HepG2 (cell line): Measurements from ENCODE around the gene C2orf80. TPM values are rescaled to one million over a fixed set of nuclear protein-coding genes. Genes with fewer than 3 reads are reported as not detected.

Experiments used
- CHD2 ChIP-seq: IDR thresholded peaks from 2 replicates; pipeline ENCODE4 v1.6.1; 2011; ENCODE audit warnings: low read depth, low read length, improper control_type of control experiment
- DRAP1 ChIP-seq: IDR thresholded peaks from 2 replicates; pipeline ENCODE4 v1.6.1; 2016; ENCODE audit warnings: missing genetic modification reagents, missing compliant biosample characterization
- HNRNPH1 ChIP-seq: fragments of 200-400 bp; formaldehyde crosslinking; optimal IDR thresholded peaks from 2 replicates; pipeline ENCODE3; 2017; ENCODE audit warnings: mild to moderate bottlenecking, low read depth, low read length
- MEF2D ChIP-seq: sonication (generic); formaldehyde crosslinking; IDR thresholded peaks from 2 replicates; pipeline ENCODE4 v1.5.1; 2020; ENCODE audit warnings: mild to moderate bottlenecking, missing genetic modification reagents
- NBN ChIP-seq: fragments of 450-650 bp; conservative IDR thresholded peaks from 2 replicates; pipeline ENCODE4 v1.6.1; 2017
- NFAT5 ChIP-seq: sonication (generic); formaldehyde crosslinking; IDR thresholded peaks from 2 replicates; pipeline ENCODE4 v1.4.0; 2020; ENCODE audit warnings: missing genetic modification reagents
- POGK ChIP-seq: sonication (generic); formaldehyde crosslinking; conservative IDR thresholded peaks from 2 replicates; pipeline ENCODE4 v1.8.0; 2022; ENCODE audit warnings: mild to moderate bottlenecking, moderate library complexity, missing genetic modification reagents
- SNRNP70 ChIP-seq: fragments of 200-400 bp; formaldehyde crosslinking; IDR thresholded peaks from 2 replicates; pipeline ENCODE4 v1.6.1; 2017; ENCODE audit warnings: mild to moderate bottlenecking, low read depth, low read length, moderate library complexity
- TBP ChIP-seq: sonication (generic); formaldehyde crosslinking; IDR thresholded peaks from 2 replicates; pipeline ENCODE4 v1.5.0; 2020; ENCODE audit warnings: missing genetic modification reagents
- TOPORS ChIP-seq: sonication (generic); formaldehyde crosslinking; IDR thresholded peaks from 2 replicates; pipeline ENCODE4 v1.8.0; 2023; ENCODE audit warnings: mild to moderate bottlenecking, missing genetic modification reagents
- U2AF2 ChIP-seq: fragments of 200-400 bp; formaldehyde crosslinking; IDR thresholded peaks from 2 replicates; pipeline ENCODE4 v1.6.1; 2017; ENCODE audit warnings: low read depth, mild to moderate bottlenecking, low read length
- ZBED4 ChIP-seq: sonication (generic); formaldehyde crosslinking; IDR thresholded peaks from 2 replicates; pipeline ENCODE4 v1.4.0; 2020; ENCODE audit warnings: missing genetic modification reagents, borderline replicate concordance
- ZFP62 ChIP-seq: sonication (generic); formaldehyde crosslinking; IDR thresholded peaks from 2 replicates; pipeline ENCODE4 v1.4.0; 2020; ENCODE audit warnings: missing genetic modification reagents
- polyA plus RNA-seq, 8 experiments: library from polyadenylated mRNA; depleted of rRNA in 3 of 8; stranded (reverse) in 7 of 8; unstranded in 1 of 8; fragments of >200 nt; fragmentation: Illumina TruSeq in 4 of 8; extraction: Trizol in 4 of 8; gene quantifications; 2 replicates each; pipeline versions ENCODE4 v1.2.1 to v1.2.3, GENCODE V29; 2011 to 2016; ENCODE audit warnings: low read depth in 4 of 8, missing spikeins in 1 of 8, mixed read lengths in 1 of 8; ENCODE audit not compliant: insufficient read depth in 1 of 8
- total RNA-seq, 5 experiments: library from RNA; depleted of rRNA; stranded (reverse); fragments of >200 nt; fragmentation: Illumina TruSeq; extraction: Trizol; gene quantifications; 2 replicates each; pipeline ENCODE4 v1.2.3, GENCODE V29; 2016; ENCODE audit warnings: low read depth in 1 of 5
- TF ChIP-seq, protein P1 (sequence below): IDR thresholded peaks from 2 replicates; pipeline ENCODE4 v1.6.1; 2016; ENCODE audit warnings: low read depth, borderline replicate concordance
- TF ChIP-seq, protein P2 (sequence below): sonication (generic); formaldehyde crosslinking; IDR thresholded peaks from 2 replicates; pipeline ENCODE4 v1.5.0; 2020; ENCODE audit warnings: missing genetic modification reagents, mild to moderate bottlenecking, borderline replicate concordance

C2orf80 gene
- total and polyA plus RNA-seq, 2 of the 13 experiments (the other 11 are each of a cell fraction or from before 2014, with no cell fraction given), result not detected

GRCh38 chr2:208135794-208136715 lies 53.8 kb downstream of the C2orf80 start (continued):
- no peak for TF ChIP-seq TOPORS (CRISPR knock-in tag)
- no peak for TF ChIP-seq SNRNP70
- TF ChIP-seq, protein P1, sequence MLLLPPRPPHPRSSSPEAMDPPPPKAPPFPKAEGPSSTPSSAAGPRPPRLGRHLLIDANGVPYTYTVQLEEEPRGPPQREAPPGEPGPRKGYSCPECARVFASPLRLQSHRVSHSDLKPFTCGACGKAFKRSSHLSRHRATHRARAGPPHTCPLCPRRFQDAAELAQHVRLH, result no peak; the same call in 1 of the 2 replicates
- TF ChIP-seq, protein P2, sequence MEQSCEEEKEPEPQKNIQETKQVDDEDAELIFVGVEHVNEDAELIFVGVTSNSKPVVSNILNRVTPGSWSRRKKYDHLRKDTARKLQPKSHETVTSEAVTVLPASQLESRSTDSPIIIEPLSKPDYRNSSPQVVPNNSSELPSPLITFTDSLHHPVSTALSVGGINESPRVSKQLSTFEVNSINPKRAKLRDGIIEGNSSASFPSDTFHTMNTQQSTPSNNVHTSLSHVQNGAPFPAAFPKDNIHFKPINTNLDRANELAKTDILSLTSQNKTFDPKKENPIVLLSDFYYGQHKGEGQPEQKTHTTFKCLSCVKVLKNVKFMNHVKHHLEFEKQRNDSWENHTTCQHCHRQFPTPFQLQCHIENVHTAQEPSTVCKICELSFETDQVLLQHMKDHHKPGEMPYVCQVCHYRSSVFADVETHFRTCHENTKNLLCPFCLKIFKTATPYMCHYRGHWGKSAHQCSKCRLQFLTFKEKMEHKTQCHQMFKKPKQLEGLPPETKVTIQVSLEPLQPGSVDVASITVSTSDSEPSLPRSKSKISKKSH (CRISPR knock-in tag), result no peak
- peak; percentile 40; the same call in 1 of the 2 replicates for TF ChIP-seq DRAP1 (CRISPR knock-in tag)
- TF ChIP-seq U2AF2, result no peak
- no peak for TF ChIP-seq CHD2
- no peak for TF ChIP-seq HNRNPH1
- peak; percentile 70; the same call in 1 of the 2 replicates for TF ChIP-seq ZBED4 (CRISPR knock-in tag)
- no peak for TF ChIP-seq POGK
- no peak for TF ChIP-seq TBP
- no peak for TF ChIP-seq NFAT5 (CRISPR knock-in tag)
- TF ChIP-seq NBN, result no peak
- no peak for TF ChIP-seq ZFP62 (CRISPR knock-in tag)
- TF ChIP-seq MEF2D (CRISPR knock-in tag), result no peak
